Dendritic cell treated with granulocyte-macrophage colony-stimulating factor and Interleukin-4, amounts not matched to agents 40 ng/mL and 50 ng/mL, for 4 days (primary cell): ENCODE data around the gene ATP7A.
"Not testable (repeated sequence)": the region's sequence is repeated elsewhere in the genome, so short reads cannot be mapped to it uniquely, and the experiment has no call there.

ENCODE experiments used
- H3K27ac Mint-ChIP-seq: one replicate; pipeline ENCODE4 v1.8.0; 2022; ENCODE audit warnings: mild to moderate bottlenecking, mixed read lengths
- H3K27me3 Mint-ChIP-seq: one replicate; pipeline ENCODE4 v1.8.0; 2022; ENCODE audit warnings: mild to moderate bottlenecking, mixed read lengths
- H3K36me3 Mint-ChIP-seq: one replicate; pipeline ENCODE4 v1.8.0; 2022; ENCODE audit warnings: low read depth, mixed read lengths
- H3K4me1 Mint-ChIP-seq: one replicate; pipeline ENCODE4 v1.8.0; 2022; ENCODE audit warnings: low read depth, mixed read lengths
- H3K4me3 Mint-ChIP-seq: one replicate; pipeline ENCODE4 v1.8.0; 2022; ENCODE audit warnings: mild to moderate bottlenecking, moderate library complexity, mixed read lengths
- H3K9me3 Mint-ChIP-seq: one replicate; pipeline ENCODE4 v1.8.0; 2022; ENCODE audit warnings: mixed read lengths
- intact Hi-C: fragments of 100-400 bp; cut with micrococcal nuclease; formaldehyde crosslinking; loops from one replicate; pipeline ENCODE4 v1.15.0; 2022

The ATP7A gene

GRCh38 chrX:78081413-78081812 is 170.9 kb downstream of the ATP7A start:
- H3K27me3 Mint-ChIP-seq, H3K4me1 Mint-ChIP-seq, H3K27ac Mint-ChIP-seq, H3K36me3 Mint-ChIP-seq, H3K4me3 Mint-ChIP-seq, H3K9me3 Mint-ChIP-seq, intact Hi-C loops: not testable (repeated sequence)

GRCh38 chrX:78092296-78092695 is 181.8 kb downstream of the ATP7A start:
- Mint-ChIP-seq H3K27me3 (no peaks in the 10 kb centered on the region), H3K9me3 (no peaks in the 10 kb centered on the region), H3K4me1 (no peaks in the 10 kb centered on the region), H3K27ac (no peak overlapping the region), H3K4me3 (no peak overlapping the region), H3K36me3 (no peaks in the 10 kb centered on the region)
- intact Hi-C loops: no loop called here

GRCh38 chrX:78098108-78098507 is 187.6 kb downstream of the ATP7A start:
- H3K4me1 Mint-ChIP-seq: peaks cover 5% of the 10 kb centered on the region
- intact Hi-C loops: no loop called here

More at GRCh38 chrX:78098108-78098507, 187.6 kb downstream of the ATP7A start:
- no peaks in the 10 kb centered on the region for H3K36me3 Mint-ChIP-seq
- H3K4me3 Mint-ChIP-seq: no peak overlapping the region
- no peak overlapping the region for H3K27ac Mint-ChIP-seq
- H3K9me3 Mint-ChIP-seq: no peaks in the 10 kb centered on the region
- no peaks in the 10 kb centered on the region for H3K27me3 Mint-ChIP-seq
